Measurements from ENCODE around the gene YBEY.

The YBEY gene

DNA sequence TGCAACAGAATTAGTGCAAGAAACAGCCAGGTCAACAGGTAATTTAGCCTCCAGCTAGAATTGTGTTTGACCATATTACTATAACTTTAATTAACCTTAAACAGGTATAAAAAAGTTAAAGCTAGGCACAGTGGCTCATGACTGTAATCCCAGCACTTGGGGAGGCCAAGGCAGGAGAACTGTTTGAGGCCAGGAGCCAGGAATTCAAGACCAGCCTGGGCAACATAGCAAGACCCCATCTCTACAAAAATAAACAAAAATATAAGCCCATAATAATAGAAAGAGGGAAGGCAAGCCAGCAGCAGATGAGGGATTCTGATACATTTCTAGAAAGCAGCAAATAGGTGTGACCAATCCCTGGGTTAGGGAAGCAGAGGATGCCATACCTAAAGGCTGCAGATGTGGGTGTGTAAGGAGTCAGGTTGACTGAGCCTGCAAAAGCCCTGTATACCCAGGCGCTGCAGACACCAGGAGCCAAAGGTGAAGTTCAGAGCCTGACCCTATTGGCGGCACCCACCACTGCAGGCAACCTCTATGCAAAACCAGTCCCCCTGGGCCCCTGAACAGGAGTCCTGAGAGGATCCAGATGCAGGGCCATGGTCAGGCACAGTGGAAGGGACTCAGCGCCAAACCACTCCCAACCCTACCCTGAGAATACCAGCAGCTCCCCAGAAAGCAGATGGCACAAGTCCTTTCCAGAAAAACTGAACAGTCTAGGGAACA, 38.3 kb upstream of the YBEY start:
- Histone ChIP-seq H3K36me3 (ENCODE audit: control insufficient read depth in 5 of 5, insufficient read depth in 5 of 5, low read length in 5 of 5) (peaks cover 15 to 97% (median 84%) of the 10 kb centered on the region in 5 donors), H3K4me1 (ENCODE audit: control insufficient read depth in 5 of 5, insufficient read depth in 5 of 5, low read length in 5 of 5) (no peaks in the 10 kb centered on the region), H3K27me3 (ENCODE audit: control insufficient read depth in 5 of 5, insufficient read depth in 4 of 5, low read length in 5 of 5) (no peaks in the 10 kb centered on the region), H3K9me3 (ENCODE audit: control insufficient read depth in 5 of 5, low read length in 5 of 5) (no peaks in the 10 kb centered on the region), H3K27ac (ENCODE audit: low read depth, low read length) (no peak overlapping the region), H3K4me3 (ENCODE audit: low read depth in 1 of 5, low read length in 5 of 5) (no peak overlapping the region), H3K9ac (ENCODE audit: low read length in 5 of 5) (peak overlapping the region in 1 of 5 donors; percentile 15)

DNA sequence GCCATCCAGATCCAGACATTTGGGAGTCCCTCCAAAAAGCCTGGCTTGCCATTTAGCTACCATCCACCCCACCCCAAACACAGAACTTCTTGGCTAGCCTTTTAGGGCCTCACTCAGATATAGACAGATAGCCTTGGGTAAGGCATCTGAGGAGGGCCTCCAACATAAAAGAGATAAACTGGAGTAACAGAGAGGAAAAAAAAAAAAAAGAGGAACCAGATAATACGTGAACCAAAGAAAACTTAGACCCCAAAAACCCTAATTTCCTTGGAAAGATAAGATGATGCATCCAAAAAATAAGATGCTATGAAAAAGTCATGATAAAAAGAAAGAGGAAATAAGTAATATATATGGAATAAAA, 37.7 kb upstream of the YBEY start:
- H3K27ac ChIP-seq (ENCODE audit: low read depth, low read length) = no peak overlapping the region
- H3K27me3 ChIP-seq (ENCODE audit: control insufficient read depth in 5 of 5, insufficient read depth in 4 of 5, low read length in 5 of 5) = no peaks in the 10 kb centered on the region
- no peaks in the 10 kb centered on the region for H3K9me3 ChIP-seq (ENCODE audit: control insufficient read depth in 5 of 5, low read length in 5 of 5)
- no peak overlapping the region for H3K4me3 ChIP-seq (ENCODE audit: low read depth in 1 of 5, low read length in 5 of 5)
- H3K9ac ChIP-seq (ENCODE audit: low read length in 5 of 5) = peak overlapping the region in 1 of 5 donors; percentile 15
- H3K4me1 ChIP-seq (ENCODE audit: control insufficient read depth in 5 of 5, insufficient read depth in 5 of 5, low read length in 5 of 5) = peaks cover 0 to 1% (median 0%) of the 10 kb centered on the region in 5 donors
- peaks cover 13 to 97% (median 84%) of the 10 kb centered on the region in 5 donors for H3K36me3 ChIP-seq (ENCODE audit: control insufficient read depth in 5 of 5, insufficient read depth in 5 of 5, low read length in 5 of 5)

DNA sequence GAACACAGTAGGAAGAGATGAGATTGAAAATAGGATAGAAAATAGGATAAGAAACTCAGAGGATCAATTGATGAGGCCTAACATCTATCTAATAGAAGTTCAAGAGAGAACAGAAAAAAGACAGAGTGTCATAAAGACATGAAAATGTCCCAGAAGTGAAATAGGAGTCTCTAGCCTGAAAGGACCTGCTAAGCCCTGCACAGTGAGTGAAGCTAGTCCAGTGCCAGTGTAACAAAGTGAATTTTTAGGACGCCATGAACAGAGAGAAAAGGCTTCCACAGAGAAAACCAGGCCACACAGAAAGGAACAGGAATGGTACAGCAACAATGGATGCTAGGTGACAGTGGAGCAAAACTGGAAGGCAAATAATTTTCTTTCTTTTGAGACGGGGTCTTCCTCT, 37.3 kb upstream of the YBEY start:
- H3K4me3 ChIP-seq (ENCODE audit: low read depth in 1 of 5, low read length in 5 of 5) = no peak overlapping the region
- H3K27ac ChIP-seq (ENCODE audit: low read depth, low read length) = no peak overlapping the region
- H3K36me3 ChIP-seq (ENCODE audit: control insufficient read depth in 5 of 5, insufficient read depth in 5 of 5, low read length in 5 of 5) = peaks cover 13 to 97% (median 84%) of the 10 kb centered on the region in 5 donors

DNA sequence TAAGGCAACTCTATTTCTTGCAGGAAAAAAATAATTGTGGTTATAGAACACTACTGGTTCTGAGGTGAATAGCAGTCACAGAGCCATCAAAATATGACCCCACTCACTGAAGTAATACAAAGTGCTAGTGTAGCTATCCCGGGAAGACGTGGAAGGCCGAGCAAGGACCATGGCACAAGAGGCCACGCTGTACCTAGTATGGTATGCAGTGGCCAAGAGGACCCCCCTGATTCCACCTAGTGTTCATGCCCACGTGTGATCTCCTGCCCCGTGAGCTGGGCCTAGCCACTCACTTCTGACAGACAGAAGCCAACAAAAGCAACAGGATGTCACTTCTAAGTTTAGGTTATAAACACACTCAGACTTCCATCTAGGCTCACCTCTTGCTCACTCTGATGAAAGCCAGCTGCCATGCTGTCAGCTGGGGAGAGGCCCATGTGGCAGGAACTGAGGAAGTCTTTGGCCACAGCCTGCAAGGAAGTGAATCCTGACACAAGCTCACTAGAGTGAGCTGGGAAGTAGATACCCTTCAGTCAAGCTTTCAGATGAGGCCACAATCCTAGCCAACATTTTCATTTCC, 35.9 kb upstream of the YBEY start:
- H3K4me1 ChIP-seq (ENCODE audit: control insufficient read depth in 5 of 5, insufficient read depth in 5 of 5, low read length in 5 of 5) = peaks cover 5 to 10% (median 8%) of the 10 kb centered on the region in 5 donors

More for the DNA sequence above, 37.3 kb upstream of the YBEY start:
- H3K9me3 ChIP-seq (ENCODE audit: control insufficient read depth in 5 of 5, low read length in 5 of 5) = no peaks in the 10 kb centered on the region
- no peaks in the 10 kb centered on the region for H3K27me3 ChIP-seq (ENCODE audit: control insufficient read depth in 5 of 5, insufficient read depth in 4 of 5, low read length in 5 of 5)
- peaks cover 0 to 5% (median 0%) of the 10 kb centered on the region in 5 donors for H3K4me1 ChIP-seq (ENCODE audit: control insufficient read depth in 5 of 5, insufficient read depth in 5 of 5, low read length in 5 of 5)
- H3K9ac ChIP-seq (ENCODE audit: low read length in 5 of 5) = no peak overlapping the region

DNA sequence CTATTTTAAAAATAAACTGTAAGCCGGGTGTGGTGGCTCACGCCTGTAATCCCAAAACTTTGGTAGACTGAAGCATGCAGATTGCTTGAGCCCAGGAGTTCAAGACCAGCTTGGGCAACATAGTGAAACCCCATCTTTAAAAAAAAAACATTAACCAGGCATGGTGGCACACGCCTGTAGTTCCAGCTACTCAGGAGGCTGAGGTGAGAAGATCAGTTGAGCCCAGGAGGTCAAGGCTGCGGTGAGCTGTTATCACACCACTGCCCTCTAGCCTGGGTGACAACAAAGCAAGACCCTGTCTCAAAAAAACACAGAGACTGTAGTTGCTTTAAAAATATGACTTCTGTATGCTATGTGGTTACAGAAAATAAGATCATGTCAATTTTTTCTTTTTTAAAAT, 33.3 kb upstream of the YBEY start:
- no peak overlapping the region for H3K27ac ChIP-seq (ENCODE audit: low read depth, low read length)
- peaks cover 9 to 99% (median 85%) of the 10 kb centered on the region in 5 donors for H3K36me3 ChIP-seq (ENCODE audit: control insufficient read depth in 5 of 5, insufficient read depth in 5 of 5, low read length in 5 of 5)
- no peaks in the 10 kb centered on the region for H3K27me3 ChIP-seq (ENCODE audit: control insufficient read depth in 5 of 5, insufficient read depth in 4 of 5, low read length in 5 of 5)
- peaks cover 5 to 10% (median 8%) of the 10 kb centered on the region in 5 donors for H3K4me1 ChIP-seq (ENCODE audit: control insufficient read depth in 5 of 5, insufficient read depth in 5 of 5, low read length in 5 of 5)
- no peaks in the 10 kb centered on the region for H3K9me3 ChIP-seq (ENCODE audit: control insufficient read depth in 5 of 5, low read length in 5 of 5)
- H3K4me3 ChIP-seq (ENCODE audit: low read depth in 1 of 5, low read length in 5 of 5) = no peak overlapping the region
- no peak overlapping the region for H3K9ac ChIP-seq (ENCODE audit: low read length in 5 of 5)

More for the DNA sequence above, 35.9 kb upstream of the YBEY start:
- Histone ChIP-seq H3K9ac (ENCODE audit: low read length in 5 of 5) (no peak overlapping the region), H3K9me3 (ENCODE audit: control insufficient read depth in 5 of 5, low read length in 5 of 5) (no peaks in the 10 kb centered on the region), H3K36me3 (ENCODE audit: control insufficient read depth in 5 of 5, insufficient read depth in 5 of 5, low read length in 5 of 5) (peaks cover 13 to 97% (median 82%) of the 10 kb centered on the region in 5 donors), H3K4me3 (ENCODE audit: low read depth in 1 of 5, low read length in 5 of 5) (no peak overlapping the region), H3K27ac (ENCODE audit: low read depth, low read length) (no peak overlapping the region), H3K27me3 (ENCODE audit: control insufficient read depth in 5 of 5, insufficient read depth in 4 of 5, low read length in 5 of 5) (no peaks in the 10 kb centered on the region)

DNA sequence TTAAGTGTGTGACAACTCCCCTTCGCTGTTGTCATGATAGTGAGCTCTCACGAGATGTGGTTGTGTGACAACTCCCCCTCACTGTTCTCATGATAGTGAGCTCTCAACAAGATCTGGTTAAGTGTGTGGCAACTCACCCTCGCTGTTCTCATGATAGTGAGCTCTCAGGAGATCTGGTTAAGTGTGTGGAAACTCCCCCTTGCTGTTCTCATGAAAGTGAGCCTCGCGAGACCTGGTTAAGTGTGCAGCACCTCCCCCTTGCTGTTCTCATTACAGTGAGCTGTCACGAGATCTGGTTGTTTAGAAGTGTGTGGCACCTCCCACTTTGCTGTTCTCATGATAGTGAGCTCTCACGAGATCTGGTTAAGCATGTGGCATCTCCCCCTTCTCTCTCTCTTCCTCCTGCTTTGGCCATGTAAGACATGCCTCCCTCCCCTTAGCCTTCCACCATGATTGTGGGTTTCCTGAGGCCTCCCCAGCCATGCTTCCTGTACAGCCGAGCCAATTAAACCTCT, 32.5 kb upstream of the YBEY start:
- Histone ChIP-seq H3K9ac (ENCODE audit: low read length in 5 of 5) (peak overlapping the region in 1 of 5 donors; percentile 28), H3K4me3 (ENCODE audit: low read depth in 1 of 5, low read length in 5 of 5) (no peak overlapping the region), H3K4me1 (ENCODE audit: control insufficient read depth in 5 of 5, insufficient read depth in 5 of 5, low read length in 5 of 5) (peaks cover 5 to 10% (median 8%) of the 10 kb centered on the region in 5 donors), H3K27me3 (ENCODE audit: control insufficient read depth in 5 of 5, insufficient read depth in 4 of 5, low read length in 5 of 5) (no peaks in the 10 kb centered on the region), H3K27ac (ENCODE audit: low read depth, low read length) (no peak overlapping the region), H3K36me3 (ENCODE audit: control insufficient read depth in 5 of 5, insufficient read depth in 5 of 5, low read length in 5 of 5) (peaks cover 15 to 99% (median 87%) of the 10 kb centered on the region in 5 donors), H3K9me3 (ENCODE audit: control insufficient read depth in 5 of 5, low read length in 5 of 5) (no peaks in the 10 kb centered on the region)

DNA sequence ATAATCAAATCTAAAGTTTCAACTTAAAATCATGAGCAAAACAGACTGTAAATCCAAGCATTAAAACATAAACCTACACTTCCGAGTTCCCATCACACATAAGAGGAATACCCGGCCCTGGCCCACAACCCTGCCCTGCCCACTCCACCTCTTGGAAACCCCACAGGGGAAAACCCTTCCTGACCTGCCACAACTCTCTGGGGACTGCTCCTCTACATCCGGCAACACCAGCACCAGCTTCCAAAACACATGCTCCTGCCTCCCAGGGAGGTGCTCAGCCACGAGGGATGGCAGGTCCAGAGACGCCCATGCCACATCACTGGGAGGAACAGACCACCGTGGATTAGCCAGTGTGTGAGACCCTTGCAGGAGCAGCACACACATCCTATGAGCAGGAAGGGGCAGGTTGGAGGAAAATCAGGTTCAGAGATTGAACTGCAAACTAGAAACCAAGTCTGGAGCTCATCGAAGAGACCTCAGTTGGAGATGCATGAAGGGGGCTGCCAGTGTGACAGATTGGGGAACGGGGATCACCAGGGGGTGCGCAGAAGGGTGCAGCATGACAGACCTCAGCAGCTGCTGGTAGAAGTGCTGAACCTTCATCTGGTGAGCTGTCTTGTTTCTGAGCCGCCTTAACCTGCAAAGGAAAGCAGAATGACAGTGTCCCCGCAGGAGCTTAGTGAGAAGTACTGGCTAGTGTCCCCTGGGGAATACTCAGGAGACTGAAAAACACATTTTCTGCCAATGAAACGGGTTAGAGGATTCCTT, 31.8 kb upstream of the YBEY start:
- peaks cover 5 to 10% (median 8%) of the 10 kb centered on the region in 5 donors for H3K4me1 ChIP-seq (ENCODE audit: control insufficient read depth in 5 of 5, insufficient read depth in 5 of 5, low read length in 5 of 5)
- H3K36me3 ChIP-seq (ENCODE audit: control insufficient read depth in 5 of 5, insufficient read depth in 5 of 5, low read length in 5 of 5) = peaks cover 16 to 99% (median 86%) of the 10 kb centered on the region in 5 donors
- H3K9me3 ChIP-seq (ENCODE audit: control insufficient read depth in 5 of 5, low read length in 5 of 5) = no peaks in the 10 kb centered on the region
- no peak overlapping the region for H3K9ac ChIP-seq (ENCODE audit: low read length in 5 of 5)
- no peak overlapping the region for H3K4me3 ChIP-seq (ENCODE audit: low read depth in 1 of 5, low read length in 5 of 5)
- no peaks in the 10 kb centered on the region for H3K27me3 ChIP-seq (ENCODE audit: control insufficient read depth in 5 of 5, insufficient read depth in 4 of 5, low read length in 5 of 5)
- no peak overlapping the region for H3K27ac ChIP-seq (ENCODE audit: low read depth, low read length)

DNA sequence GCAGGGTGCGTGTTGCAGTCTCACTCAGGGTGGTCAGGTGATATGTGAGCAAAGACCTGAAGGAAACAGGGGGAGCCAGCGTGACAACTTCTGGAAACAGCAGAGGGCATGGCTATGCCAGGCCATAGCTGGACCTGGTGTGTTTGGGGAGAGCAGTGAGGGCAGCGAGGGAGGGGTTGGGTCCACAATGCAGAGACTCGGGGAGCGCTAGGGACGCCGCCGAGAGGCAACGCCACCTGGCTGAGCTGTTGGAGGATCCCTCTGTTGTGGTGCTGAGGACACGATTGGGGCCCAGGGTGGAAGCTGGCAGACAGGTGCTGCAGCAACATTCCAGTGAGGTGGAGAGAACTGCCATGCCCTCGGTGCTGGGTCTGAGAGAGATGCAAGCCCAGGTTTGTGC, 31.0 kb upstream of the YBEY start:
- no peak overlapping the region for H3K27ac ChIP-seq (ENCODE audit: low read depth, low read length)
- H3K9me3 ChIP-seq (ENCODE audit: control insufficient read depth in 5 of 5, low read length in 5 of 5) = no peaks in the 10 kb centered on the region
- peaks cover 5 to 10% (median 8%) of the 10 kb centered on the region in 5 donors for H3K4me1 ChIP-seq (ENCODE audit: control insufficient read depth in 5 of 5, insufficient read depth in 5 of 5, low read length in 5 of 5)
- H3K36me3 ChIP-seq (ENCODE audit: control insufficient read depth in 5 of 5, insufficient read depth in 5 of 5, low read length in 5 of 5) = peaks cover 16 to 99% (median 82%) of the 10 kb centered on the region in 5 donors
- no peak overlapping the region for H3K9ac ChIP-seq (ENCODE audit: low read length in 5 of 5)
- no peaks in the 10 kb centered on the region for H3K27me3 ChIP-seq (ENCODE audit: control insufficient read depth in 5 of 5, insufficient read depth in 4 of 5, low read length in 5 of 5)
- H3K4me3 ChIP-seq (ENCODE audit: low read depth in 1 of 5, low read length in 5 of 5) = no peak overlapping the region

DNA sequence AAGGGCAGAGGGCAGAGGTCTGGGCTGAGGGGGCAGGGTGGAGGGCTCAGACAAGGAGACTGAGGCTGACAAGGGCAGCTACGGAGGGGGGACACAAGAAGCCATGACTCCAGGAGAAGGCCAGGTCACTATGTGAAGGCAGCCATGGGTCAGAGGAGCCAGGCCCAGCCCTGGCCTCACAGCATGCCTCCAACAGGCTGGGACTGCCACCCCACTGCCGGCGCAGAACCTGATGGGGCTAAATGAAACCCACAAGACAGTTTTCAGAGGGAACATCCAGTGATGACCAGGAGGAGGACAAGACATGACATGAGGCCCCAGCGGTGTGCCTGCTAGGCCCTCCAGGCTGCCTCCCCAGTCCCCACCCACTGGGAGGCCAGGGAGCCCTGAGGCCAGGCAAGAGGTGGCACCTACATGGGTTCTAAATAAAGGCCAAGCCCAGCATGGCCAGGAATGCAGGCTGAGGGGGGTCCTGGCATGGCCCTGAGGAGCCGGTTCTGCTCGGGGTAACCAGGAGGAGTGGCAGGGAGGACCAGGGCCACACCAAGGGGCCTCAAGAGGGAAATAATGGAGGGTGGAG, 30.3 kb upstream of the YBEY start:
- Histone ChIP-seq H3K27ac (ENCODE audit: low read depth, low read length) (no peak overlapping the region), H3K36me3 (ENCODE audit: control insufficient read depth in 5 of 5, insufficient read depth in 5 of 5, low read length in 5 of 5) (peaks cover 15 to 99% (median 82%) of the 10 kb centered on the region in 5 donors), H3K9me3 (ENCODE audit: control insufficient read depth in 5 of 5, low read length in 5 of 5) (no peaks in the 10 kb centered on the region), H3K9ac (ENCODE audit: low read length in 5 of 5) (no peak overlapping the region), H3K4me1 (ENCODE audit: control insufficient read depth in 5 of 5, insufficient read depth in 5 of 5, low read length in 5 of 5) (peaks cover 5 to 10% (median 8%) of the 10 kb centered on the region in 5 donors), H3K27me3 (ENCODE audit: control insufficient read depth in 5 of 5, insufficient read depth in 4 of 5, low read length in 5 of 5) (no peaks in the 10 kb centered on the region), H3K4me3 (ENCODE audit: low read depth in 1 of 5, low read length in 5 of 5) (no peak overlapping the region)
